ENCODE measurements around the gene C9orf40. TPM values are rescaled to one million over a fixed set of nuclear protein-coding genes. Genes with fewer than 3 reads are reported as not detected.

C9orf40 gene
- total RNA-seq, 1 donor from 2014 or later, result 2.9 TPM

- H3K4me3 ChIP-seq, result peak overlapping the region; percentile 94
- H3K9me3 ChIP-seq, result no peaks in the 10 kb centered on the region
- no peaks in the 10 kb centered on the region for H3K27me3 ChIP-seq
- DNase-seq, result no peak
- TF ChIP-seq, protein P1, sequence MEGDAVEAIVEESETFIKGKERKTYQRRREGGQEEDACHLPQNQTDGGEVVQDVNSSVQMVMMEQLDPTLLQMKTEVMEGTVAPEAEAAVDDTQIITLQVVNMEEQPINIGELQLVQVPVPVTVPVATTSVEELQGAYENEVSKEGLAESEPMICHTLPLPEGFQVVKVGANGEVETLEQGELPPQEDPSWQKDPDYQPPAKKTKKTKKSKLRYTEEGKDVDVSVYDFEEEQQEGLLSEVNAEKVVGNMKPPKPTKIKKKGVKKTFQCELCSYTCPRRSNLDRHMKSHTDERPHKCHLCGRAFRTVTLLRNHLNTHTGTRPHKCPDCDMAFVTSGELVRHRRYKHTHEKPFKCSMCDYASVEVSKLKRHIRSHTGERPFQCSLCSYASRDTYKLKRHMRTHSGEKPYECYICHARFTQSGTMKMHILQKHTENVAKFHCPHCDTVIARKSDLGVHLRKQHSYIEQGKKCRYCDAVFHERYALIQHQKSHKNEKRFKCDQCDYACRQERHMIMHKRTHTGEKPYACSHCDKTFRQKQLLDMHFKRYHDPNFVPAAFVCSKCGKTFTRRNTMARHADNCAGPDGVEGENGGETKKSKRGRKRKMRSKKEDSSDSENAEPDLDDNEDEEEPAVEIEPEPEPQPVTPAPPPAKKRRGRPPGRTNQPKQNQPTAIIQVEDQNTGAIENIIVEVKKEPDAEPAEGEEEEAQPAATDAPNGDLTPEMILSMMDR (IDR thresholded peaks at IDR 0.05), result no peak
- intact Hi-C loops (cut with DNase I), result no loop called here
- peaks cover 6% of the 10 kb centered on the region for H3K4me1 ChIP-seq
- H3K36me3 ChIP-seq, result no peaks in the 10 kb centered on the region
- ATAC-seq, result no peak
- peak overlapping the region; percentile 98 for H3K27ac ChIP-seq
Measured at GRCh38 chr9:74951107-74951720, 1.5 kb downstream of the C9orf40 start.

DNA sequence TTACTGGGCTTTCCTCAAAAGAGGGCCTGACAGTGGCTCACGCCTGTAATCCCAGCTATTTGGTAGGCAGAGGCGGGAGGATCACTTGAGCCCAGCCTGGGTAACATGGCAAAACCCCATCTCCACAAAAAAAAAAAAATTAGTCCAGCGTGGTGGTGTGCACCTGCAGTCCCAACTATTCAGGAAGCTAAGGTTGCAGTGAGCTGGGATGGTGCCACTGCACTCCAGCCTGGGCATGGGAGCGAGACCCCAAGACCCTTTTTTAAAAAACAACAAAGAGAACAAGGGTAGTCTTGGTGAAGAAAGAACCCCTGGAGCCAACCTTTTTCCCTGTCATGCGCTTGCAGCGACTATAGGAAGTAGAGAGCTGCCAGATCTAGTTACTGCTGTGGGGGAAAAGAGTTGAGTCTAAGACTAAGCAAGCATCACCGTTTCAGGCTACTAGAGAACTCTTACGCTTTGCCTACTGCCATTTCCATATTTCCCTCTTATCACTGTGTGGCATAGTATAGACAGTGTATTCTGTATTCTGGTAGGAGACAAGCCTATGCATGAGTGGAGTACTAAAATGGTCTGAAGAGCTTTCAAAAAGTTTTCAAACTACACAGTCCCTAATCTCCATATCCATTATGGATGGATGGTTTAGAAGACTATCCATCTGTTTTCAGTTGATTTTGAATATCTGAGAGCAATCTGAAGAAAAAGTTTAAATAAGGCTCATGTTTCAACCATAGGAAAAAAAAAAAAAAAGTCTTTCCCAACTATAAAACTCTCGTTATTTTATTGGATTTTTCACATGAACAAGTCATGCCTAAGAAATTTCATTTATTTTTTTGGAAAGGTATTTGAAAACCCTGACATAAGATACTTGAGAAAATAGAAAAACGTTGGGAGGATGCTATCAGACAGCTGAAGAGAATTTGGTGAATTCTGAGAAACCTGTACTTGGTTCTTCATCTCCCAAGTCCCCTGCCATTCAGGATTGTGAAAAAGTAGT, 2.6 kb downstream of the C9orf40 start:
- Histone ChIP-seq H3K9me3 (no peaks in the 10 kb centered on the region), H3K4me1 (peaks cover 6% of the 10 kb centered on the region), H3K36me3 (no peaks in the 10 kb centered on the region), H3K27me3 (no peaks in the 10 kb centered on the region), H3K27ac (no peak overlapping the region), H3K4me3 (no peak overlapping the region)
- DNase-seq (no peak), ATAC-seq (no peak)
- intact Hi-C loops (cut with DNase I), result no loop called here
- TF ChIP-seq, protein P1 (IDR thresholded peaks at IDR 0.05), result no peak

DNA sequence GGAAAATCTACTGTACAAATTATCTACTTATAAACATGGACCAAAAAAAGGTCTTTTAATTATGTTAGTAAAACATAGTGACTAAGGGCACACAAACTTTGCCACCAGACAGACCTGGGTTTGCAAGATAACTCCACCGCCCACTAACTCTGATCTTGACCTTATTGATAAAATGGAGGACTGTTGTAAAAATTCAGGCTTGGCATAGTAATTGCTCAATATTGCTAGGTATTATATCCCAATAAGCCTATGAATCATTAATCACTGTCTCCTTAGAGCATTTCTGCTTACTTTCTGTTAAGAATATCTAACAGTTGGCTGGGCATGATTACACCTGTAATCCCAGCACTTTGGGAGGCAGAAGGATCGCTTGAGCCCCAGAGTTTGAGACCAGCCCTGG, 3.8 kb downstream of the C9orf40 start:
- Histone ChIP-seq H3K27me3 (no peaks in the 10 kb centered on the region), H3K9me3 (no peaks in the 10 kb centered on the region), H3K4me1 (peaks cover 6% of the 10 kb centered on the region), H3K27ac (no peak overlapping the region), H3K4me3 (no peak overlapping the region), H3K36me3 (no peaks in the 10 kb centered on the region)
- DNase-seq, result no peak
- no peak for ATAC-seq
- intact Hi-C loops (cut with DNase I), result no loop called here
- TF ChIP-seq, protein P1 (IDR thresholded peaks at IDR 0.05), result no peak

GRCh38 chr9:74946686-74947085, 6.0 kb downstream of the C9orf40 start:
- Histone ChIP-seq H3K27ac (no peak overlapping the region), H3K27me3 (no peaks in the 10 kb centered on the region), H3K36me3 (no peaks in the 10 kb centered on the region), H3K4me3 (no peak overlapping the region), H3K9me3 (no peaks in the 10 kb centered on the region), H3K4me1 (peaks cover 6% of the 10 kb centered on the region)
- TF ChIP-seq, protein P1 (IDR thresholded peaks at IDR 0.05), result no peak
- intact Hi-C loops (cut with DNase I), result no loop called here
- ATAC-seq (no peak), DNase-seq (no peak)

- no peaks in the 10 kb centered on the region for H3K9me3 ChIP-seq
Measured at GRCh38 chr9:74942801-74943200, 9.9 kb downstream of the C9orf40 start.

More at GRCh38 chr9:74942801-74943200, 9.9 kb downstream of the C9orf40 start:
- ATAC-seq (no peak), DNase-seq (no peak)
- Histone ChIP-seq H3K27me3 (no peaks in the 10 kb centered on the region), H3K4me3 (no peak overlapping the region), H3K27ac (no peak overlapping the region), H3K36me3 (no peaks in the 10 kb centered on the region), H3K4me1 (no peaks in the 10 kb centered on the region)
- TF ChIP-seq, protein P1 (IDR thresholded peaks at IDR 0.05), result no peak
- intact Hi-C loops (cut with DNase I), result no loop called here

All from upper lobe of right lung (tissue), 1 donor.